SH-SY5Y (cell line): ENCODE measurements around the gene LRRC10.

Experiments used
- GATA2 ChIP-seq: IDR thresholded peaks from 2 replicates; pipeline ENCODE4 v1.6.1; 2011; ENCODE audit warnings: mild to moderate bottlenecking, low read depth, low read length
- GATA3 ChIP-seq: IDR thresholded peaks from 2 replicates; pipeline ENCODE4 v1.6.1; 2011; ENCODE audit warnings: low read depth, mild to moderate bottlenecking, low read length, moderate library complexity

- no peak for TF ChIP-seq GATA2
- TF ChIP-seq GATA3, result no peak
Observed at GRCh38 chr12:69647178-69647577, 36.5 kb upstream of the LRRC10 start.
